Activated T-helper 1 cell treated with anti-CD3 and anti-CD28 coated beads, Interleukin-12 subunit alpha, Interleukin-12 subunit beta, Interleukin-2, Interleukin-4 antibody, amounts not matched to agents 30 ng/mL and 10 ng/mL and 1 ng/mL, durations not matched to agents 14 hours and 24 hours and 36 hours (primary cell): ENCODE measurements around the gene NFE2L1. TPM values are rescaled to one million over a fixed set of nuclear protein-coding genes. Genes with fewer than 3 reads are reported as not detected.
A peak's percentile ranks its signal among the peaks of the same experiment; 100 is the strongest.
"Not testable (repeated sequence)": the region's sequence is repeated elsewhere in the genome, so short reads cannot be mapped to it uniquely, and the experiment has no call there.

ENCODE experiments used
- DNase-seq: peaks from one replicate; pipeline ENCODE4 v3.0.0; 2021; ENCODE audit warnings: low spot score
- H3K27ac Mint-ChIP-seq: one replicate; pipeline ENCODE4 v1.8.0; 2021; ENCODE audit warnings: mild to moderate bottlenecking, mixed read lengths
- H3K27me3 Mint-ChIP-seq: one replicate; pipeline ENCODE4 v1.8.0; 2022; ENCODE audit warnings: mild to moderate bottlenecking, moderate library complexity, mixed read lengths; ENCODE audit not compliant: insufficient read depth
- H3K36me3 Mint-ChIP-seq: one replicate; pipeline ENCODE4 v1.8.0; 2021; ENCODE audit warnings: low read depth, mixed read lengths
- H3K4me1 Mint-ChIP-seq: one replicate; pipeline ENCODE4 v1.8.0; 2021; ENCODE audit warnings: low read depth, mixed read lengths
- H3K4me3 Mint-ChIP-seq: one replicate; pipeline ENCODE4 v1.8.0; 2021; ENCODE audit warnings: mild to moderate bottlenecking, moderate library complexity, mixed read lengths
- H3K9me3 Mint-ChIP-seq: one replicate; pipeline ENCODE4 v1.8.0; 2021; ENCODE audit warnings: mixed read lengths
- intact Hi-C: fragments of 100-400 bp; cut with micrococcal nuclease; formaldehyde crosslinking; loops from one replicate; pipeline ENCODE4 v1.15.1; 2024
- total RNA-seq: library from RNA; stranded (reverse); gene quantifications from 2 replicates; pipeline ENCODE4 v1.2.3, GENCODE V29; 2022

Gene NFE2L1
- total RNA-seq: 86.6 and 92.0 TPM in 2 replicates

- Mint-ChIP-seq H3K9me3 (no peaks in the 10 kb centered on the region), H3K27ac (peak within 1 kb of the TSS; percentile 100), H3K36me3 (peaks cover 34% of the 10 kb centered on the region), H3K4me1 (peaks cover 69% of the 10 kb centered on the region), H3K27me3 (peaks cover 1% of the 10 kb centered on the region), H3K4me3 (peak within 1 kb of the TSS; percentile 99)
- intact Hi-C loops: loop anchor here (1.0 kb wide), 9 partner anchors 8 to 399 kb away; partner anchors contain the start of genes CBX1, KPNB1, PNPO and SNX11
- peak; percentile 97 for DNase-seq
Observed at GRCh38 chr17:48047741-48048383, at the start of gene NFE2L1. Gene NFE2L1 (plus strand): TSS chr17:48048359. CDS start chr17:48051119, 2,760 bp downstream.

GRCh38 chr17:47999582-47999981 is 48.6 kb upstream of the NFE2L1 start:
- intact Hi-C loops: no loop called here
- peaks cover 6% of the 10 kb centered on the region for H3K4me1 Mint-ChIP-seq
- H3K9me3 Mint-ChIP-seq: no peaks in the 10 kb centered on the region
- no peaks in the 10 kb centered on the region for H3K36me3 Mint-ChIP-seq
- H3K27ac Mint-ChIP-seq: no peak overlapping the region
- no peak for DNase-seq
- H3K4me3 Mint-ChIP-seq: no peak overlapping the region
- peaks cover 15% of the 10 kb centered on the region for H3K27me3 Mint-ChIP-seq

- Mint-ChIP-seq H3K36me3 (no peaks in the 10 kb centered on the region), H3K9me3 (no peaks in the 10 kb centered on the region), H3K27me3 (peaks cover 18% of the 10 kb centered on the region), H3K4me3 (no peak overlapping the region), H3K4me1 (peaks cover 15% of the 10 kb centered on the region), H3K27ac (no peak overlapping the region)
- intact Hi-C loops: no loop called here
- DNase-seq: no peak
Observed at GRCh38 chr17:48001197-48001596, 47.0 kb upstream of the NFE2L1 start.

- H3K36me3 Mint-ChIP-seq: not testable (repeated sequence)
Observed at GRCh38 chr17:48001657-48002056, 46.5 kb upstream of the NFE2L1 start.

GRCh38 chr17:48002266-48002915 is 45.8 kb upstream of the NFE2L1 start:
- intact Hi-C loops: no loop called here
- H3K4me3 Mint-ChIP-seq: no peak overlapping the region
- no peaks in the 10 kb centered on the region for H3K9me3 Mint-ChIP-seq
- no peaks in the 10 kb centered on the region for H3K36me3 Mint-ChIP-seq
- H3K27me3 Mint-ChIP-seq: peaks cover 20% of the 10 kb centered on the region
- no peak for DNase-seq
- peaks cover 15% of the 10 kb centered on the region for H3K4me1 Mint-ChIP-seq
- no peak overlapping the region for H3K27ac Mint-ChIP-seq

More at GRCh38 chr17:48001657-48002056, 46.5 kb upstream of the NFE2L1 start:
- H3K9me3 Mint-ChIP-seq, intact Hi-C loops, DNase-seq, H3K4me3 Mint-ChIP-seq, H3K27ac Mint-ChIP-seq: not testable (repeated sequence)
- Mint-ChIP-seq H3K4me1 (peaks cover 15% of the 10 kb centered on the region), H3K27me3 (peaks cover 14% of the 10 kb centered on the region)

GRCh38 chr17:48002916-48003416 is 45.2 kb upstream of the NFE2L1 start:
- Mint-ChIP-seq H3K4me3 (no peak overlapping the region), H3K36me3 (no peaks in the 10 kb centered on the region), H3K27me3 (peaks cover 25% of the 10 kb centered on the region), H3K9me3 (no peaks in the 10 kb centered on the region), H3K4me1 (peaks cover 15% of the 10 kb centered on the region), H3K27ac (no peak overlapping the region)
- intact Hi-C loops: no loop called here
- no peak for DNase-seq

- Mint-ChIP-seq H3K27me3 (peaks cover 28% of the 10 kb centered on the region), H3K4me3 (no peak overlapping the region), H3K36me3 (no peaks in the 10 kb centered on the region), H3K9me3 (no peaks in the 10 kb centered on the region), H3K4me1 (peaks cover 15% of the 10 kb centered on the region), H3K27ac (no peak overlapping the region)
- DNase-seq: no peak
- intact Hi-C loops: no loop called here
Observed at GRCh38 chr17:48003417-48004151, 44.6 kb upstream of the NFE2L1 start.

- Mint-ChIP-seq H3K4me3 (no peak overlapping the region), H3K36me3 (no peaks in the 10 kb centered on the region), H3K27ac (no peak overlapping the region), H3K27me3 (peaks cover 35% of the 10 kb centered on the region), H3K9me3 (no peaks in the 10 kb centered on the region), H3K4me1 (peaks cover 15% of the 10 kb centered on the region)
- DNase-seq: no peak
- intact Hi-C loops: no loop called here
Observed at GRCh38 chr17:48004983-48005382, 43.2 kb upstream of the NFE2L1 start.

GRCh38 chr17:48006936-48007709 is 41.0 kb upstream of the NFE2L1 start:
- DNase-seq: no peak
- Mint-ChIP-seq H3K27ac (no peak overlapping the region), H3K36me3 (no peaks in the 10 kb centered on the region), H3K4me1 (peaks cover 21% of the 10 kb centered on the region), H3K4me3 (no peak overlapping the region), H3K27me3 (peaks cover 35% of the 10 kb centered on the region), H3K9me3 (no peaks in the 10 kb centered on the region)
- intact Hi-C loops: no loop called here

GRCh38 chr17:48010193-48010592 is 38.0 kb upstream of the NFE2L1 start:
- H3K4me3 Mint-ChIP-seq: no peak overlapping the region
- no peaks in the 10 kb centered on the region for H3K9me3 Mint-ChIP-seq
- DNase-seq: no peak
- H3K36me3 Mint-ChIP-seq: no peaks in the 10 kb centered on the region
- H3K4me1 Mint-ChIP-seq: peaks cover 8% of the 10 kb centered on the region
- H3K27ac Mint-ChIP-seq: no peak overlapping the region
- intact Hi-C loops: loop anchor here (5.0 kb wide), 2 partner anchors 33 to 113 kb away; partner anchors contain the start of gene SP2
- H3K27me3 Mint-ChIP-seq: peaks cover 24% of the 10 kb centered on the region

GRCh38 chr17:48011405-48012150 is 36.6 kb upstream of the NFE2L1 start:
- intact Hi-C loops: loop anchor here (1.0 to 5.0 kb wide), 4 partner anchors 14 to 607 kb away; partner anchors contain the start of gene SP2
- H3K4me3 Mint-ChIP-seq: peak overlapping the region; percentile 84
- H3K9me3 Mint-ChIP-seq: no peaks in the 10 kb centered on the region
- no peaks in the 10 kb centered on the region for H3K36me3 Mint-ChIP-seq
- H3K27ac Mint-ChIP-seq: peak overlapping the region; percentile 37
- peaks cover 6% of the 10 kb centered on the region for H3K4me1 Mint-ChIP-seq
- H3K27me3 Mint-ChIP-seq: peaks cover 24% of the 10 kb centered on the region
- DNase-seq: peak; percentile 44

- Mint-ChIP-seq H3K36me3 (no peaks in the 10 kb centered on the region), H3K9me3 (no peaks in the 10 kb centered on the region), H3K4me1 (peaks cover 6% of the 10 kb centered on the region), H3K27me3 (peaks cover 20% of the 10 kb centered on the region), H3K27ac (no peak overlapping the region), H3K4me3 (peak overlapping the region; percentile 84)
- peak; percentile 67 for DNase-seq
- intact Hi-C loops: loop anchor here (5.0 kb wide), 2 partner anchors 35 to 115 kb away; partner anchors contain the start of gene SP2
Observed at GRCh38 chr17:48012151-48012520, 36.0 kb upstream of the NFE2L1 start.
